IMR-90 (cell line): ENCODE results near the gene MOSPD3. TPM values are rescaled to one million over a fixed set of nuclear protein-coding genes. Genes with fewer than 3 reads are reported as not detected.

ENCODE experiments used
- ATAC-seq: fragments of 200-7000 bp; cut with Tn5 transposase; 2 replicates; pipeline ENCODE4 v1.9.1; 2020; ENCODE audit warnings: low read depth, mild to moderate bottlenecking, moderate library complexity
- BruUV-seq: library from RNA; stranded (reverse); fragments of 400-500 nt; replicated peaks from 2 replicates; lab custom pipeline; 2021; lab: Mats Ljungman, UMichigan
- CTCF ChIA-PET: fragments of 300-600 bp; formaldehyde crosslinking; extraction: SDS; loops from one replicate; lab custom pipeline; 2021; ENCODE audit warnings: antibody characterized with exemption; lab: Yijun Ruan, JAX
- POLR2A ChIA-PET: fragments of 300-600 bp; sonication (Branson Sonifier 250); formaldehyde crosslinking; loops from one replicate; lab custom pipeline; 2022; ENCODE audit warnings: antibody characterized with exemption; ENCODE audit not compliant: unreplicated experiment; lab: Charles Lee
- DNase-seq: peaks from one replicate; pipeline ENCODE4 v3.0.0; 2013
- H2AFZ ChIP-seq: replicated peaks from 2 replicates; pipeline ENCODE3; 2013; ENCODE audit warnings: low read length, mild to moderate bottlenecking; ENCODE audit not compliant: poor library complexity
- H2AK5ac ChIP-seq: 2 replicates; pipeline ENCODE4 v1.6.1; 2013; ENCODE audit warnings: low read depth, low read length, inconsistent platforms
- H2AK9ac ChIP-seq: replicated peaks from 2 replicates; pipeline ENCODE3; 2013; ENCODE audit warnings: mild to moderate bottlenecking, low read depth, low read length, moderate library complexity; ENCODE audit not compliant: poor library complexity
- H2BK120ac ChIP-seq: 2 replicates; pipeline ENCODE4 v1.6.1; 2013; ENCODE audit warnings: low read depth, low read length, inconsistent platforms
- H2BK15ac ChIP-seq: 3 replicates; pipeline ENCODE4 v1.6.1; 2013; ENCODE audit warnings: low read depth, low read length, inconsistent platforms
- H2BK20ac ChIP-seq: 2 replicates; pipeline ENCODE4 v1.6.1; 2013; ENCODE audit warnings: low read depth, mild to moderate bottlenecking, inconsistent platforms, low read length, moderate library complexity
- H2BK5ac ChIP-seq: 2 replicates; pipeline ENCODE4 v1.6.1; 2013; ENCODE audit warnings: mild to moderate bottlenecking, low read depth, low read length, inconsistent platforms; ENCODE audit not compliant: poor library complexity, severe bottlenecking
- H3K14ac ChIP-seq: replicated peaks from 2 replicates; pipeline ENCODE4 v1.6.1; 2013; ENCODE audit warnings: low read depth, low read length, inconsistent platforms
- H3K18ac ChIP-seq: 2 replicates; pipeline ENCODE4 v1.6.1; 2013; ENCODE audit warnings: low read depth, low read length, control low read depth
- H3K23ac ChIP-seq: 2 replicates; pipeline ENCODE4 v1.6.1; 2013; ENCODE audit warnings: low read depth, low read length, inconsistent platforms
- H3K27ac ChIP-seq: 2 replicates; pipeline ENCODE4 v1.5.1; 2013; ENCODE audit warnings: mild to moderate bottlenecking, control low read depth, low read length; ENCODE audit not compliant: insufficient read depth
- H3K27me3 ChIP-seq: 2 replicates; pipeline ENCODE4 v1.6.1; 2013; ENCODE audit warnings: low read length; ENCODE audit not compliant: control insufficient read depth, insufficient read depth
- H3K36me3 ChIP-seq: 2 replicates; pipeline ENCODE4 v1.6.1; 2013; ENCODE audit warnings: low read length, mixed read lengths; ENCODE audit not compliant: control insufficient read depth, insufficient read depth
- H3K4ac ChIP-seq: 2 replicates; pipeline ENCODE4 v1.6.1; 2013; ENCODE audit warnings: low read depth, low read length, inconsistent platforms
- H3K4me1 ChIP-seq: 2 replicates; pipeline ENCODE4 v1.6.1; 2013; ENCODE audit warnings: low read length, mixed read lengths; ENCODE audit not compliant: control insufficient read depth, insufficient read depth
- H3K4me2 ChIP-seq: 2 replicates; pipeline ENCODE4 v1.6.1; 2013; ENCODE audit warnings: low read depth, mild to moderate bottlenecking, control low read depth, low read length, moderate library complexity
- H3K4me3 ChIP-seq: 2 replicates; pipeline ENCODE4 v1.5.1; 2013; ENCODE audit warnings: low read depth, mild to moderate bottlenecking, control low read depth, low read length, moderate library complexity; ENCODE audit not compliant: insufficient read depth
- H3K56ac ChIP-seq: 2 replicates; pipeline ENCODE4 v1.6.1; 2013; ENCODE audit warnings: low read length, inconsistent platforms; ENCODE audit not compliant: insufficient read depth; ENCODE audit errors: extremely low read depth
- H3K79me1 ChIP-seq, 2 experiments: 2 replicates each; pipeline ENCODE4 v1.6.1; 2013; ENCODE audit warnings: low read length in 2 of 2, inconsistent platforms in 1 of 2, low read depth in 1 of 2
- H3K9ac ChIP-seq: 2 replicates; pipeline ENCODE4 v1.6.1; 2013; ENCODE audit warnings: low read depth, low read length, control low read depth
- H3K9me1 ChIP-seq: 2 replicates; pipeline ENCODE4 v1.6.1; 2013; ENCODE audit warnings: low read length, inconsistent platforms; ENCODE audit not compliant: insufficient read depth
- H3K9me3 ChIP-seq: 2 replicates; pipeline ENCODE4 v1.6.1; 2013; ENCODE audit warnings: low read length; ENCODE audit not compliant: control insufficient read depth, insufficient read depth
- H4K20me1 ChIP-seq: 2 replicates; pipeline ENCODE4 v1.6.1; 2013; ENCODE audit warnings: low read length, inconsistent platforms; ENCODE audit not compliant: insufficient read depth
- H4K5ac ChIP-seq: 2 replicates; pipeline ENCODE4 v1.6.1; 2013; ENCODE audit warnings: mild to moderate bottlenecking, low read depth, low read length, control low read depth
- H4K8ac ChIP-seq, 2 experiments: 2 replicates each; pipeline ENCODE4 v1.6.1; 2013; ENCODE audit warnings: low read depth in 2 of 2, low read length in 2 of 2, control low read depth in 1 of 2, inconsistent platforms in 1 of 2
- H4K91ac ChIP-seq: 2 replicates; pipeline ENCODE4 v1.6.1; 2013; ENCODE audit warnings: low read depth, low read length, inconsistent platforms; ENCODE audit not compliant: insufficient read depth
- BHLHE40 ChIP-seq: fragments of 150-350 bp; IDR thresholded peaks from 2 replicates; pipeline ENCODE4 v1.6.1; 2016; ENCODE audit warnings: mild to moderate bottlenecking, low read depth, low read length
- CTCF ChIP-seq: conservative IDR thresholded peaks from 2 replicates; pipeline ENCODE4 v1.5.1; 2012; ENCODE audit warnings: mild to moderate bottlenecking, low read depth, low read length, improper control_type of control experiment
- MXI1 ChIP-seq: IDR thresholded peaks from 2 replicates; pipeline ENCODE4 v1.6.1; 2012; ENCODE audit warnings: low read depth, mild to moderate bottlenecking, low read length, moderate library complexity, borderline replicate concordance
- RFX5 ChIP-seq: IDR thresholded peaks from 2 replicates; pipeline ENCODE4 v1.8.0; 2012; ENCODE audit warnings: low read depth, mild to moderate bottlenecking, low read length, moderate library complexity
- WGBS, 2 experiments: methylation state at CpG; one replicate each; pipeline versions ENCODE4 v1.1.5 to v1.1.7; 2013; ENCODE audit warnings: missing lambda C conversion rate in 2 of 2; ENCODE audit not compliant: insufficient read length in 1 of 2; ENCODE audit errors: extremely low coverage in 2 of 2; 5-methylcytosine and 5-hydroxymethylcytosine counted together
- dilution Hi-C: fragments of 300-500 bp; cut with HindIII; formaldehyde crosslinking; loops from one replicate; pipeline ENCODE4 v1.14.3; 2018; ENCODE audit warnings: low sequenced_read_pairs; ENCODE audit not compliant: unreplicated experiment
- in situ Hi-C: fragments of 300-500 bp; cut with MboI; formaldehyde crosslinking; loops from 3 replicates; pipeline ENCODE4 v1.14.3; 2019; ENCODE audit warnings: low sequenced_read_pairs, inconsistent platforms, mixed read lengths
- intact Hi-C: fragments of 100-400 bp; cut with micrococcal nuclease; formaldehyde crosslinking; loops from 2 replicates; pipeline ENCODE4 v1.10.0; 2022
- polyA plus RNA-seq, 3 experiments: library from polyadenylated mRNA; depleted of rRNA; stranded (reverse); fragments of >200 nt; gene quantifications; 2 replicates each; pipeline ENCODE4 v1.2.3, GENCODE V29; 2012; ENCODE audit warnings: low replicate concordance in 1 of 3
- total RNA-seq: library from RNA; depleted of rRNA; stranded (reverse); fragments of >200 nt; gene quantifications from 2 replicates; pipeline ENCODE4 v1.2.3, GENCODE V29; 2012

The MOSPD3 gene
- total and polyA plus RNA-seq, 2 of the 4 experiments (the other 2 are of a cell fraction): 2.3 to 30.0 TPM

- WGBS, 2 experiments: 93% methylated on average over 11 of the region's 28 CpGs; no CpG with 5 or more reads in 1 of the 2 experiments
- no peak overlapping the region for H2BK5ac ChIP-seq
- CTCF ChIA-PET: no interaction called here
- H3K79me1 ChIP-seq: peaks cover 11 to 49% of the 10 kb centered on the region in 2 experiments
- no peak overlapping the region for H3K4me2 ChIP-seq
- H4K8ac ChIP-seq: no peak overlapping the region
- POLR2A ChIA-PET: no interaction called here
- no peak overlapping the region for H3K4ac ChIP-seq
- no peak for DNase-seq
- in situ Hi-C loops (loop anchor here (25.0 kb wide), 1 partner anchor 284 kb away; the partner anchor contains the start of genes SLC12A9 and TRIP6), dilution Hi-C loops (no loop called here), intact Hi-C loops (no loop called here)
- H3K27ac ChIP-seq: no peak overlapping the region
- no peaks in the 10 kb centered on the region for H3K9me3 ChIP-seq
- H3K9ac ChIP-seq: no peak overlapping the region
- H4K91ac ChIP-seq: no peak overlapping the region
- no peak for TF ChIP-seq CTCF
- TF ChIP-seq RFX5: no peak
- no peak for TF ChIP-seq MXI1
- TF ChIP-seq BHLHE40: no peak
- H2BK120ac ChIP-seq: no peak overlapping the region
- H2BK20ac ChIP-seq: no peak overlapping the region
- BruUV-seq: no TSS peak
- H3K4me1 ChIP-seq: peaks cover 6% of the 10 kb centered on the region
- H3K23ac ChIP-seq: no peak overlapping the region
- H2AK9ac ChIP-seq: no peak overlapping the region
- H2AFZ ChIP-seq: no peak overlapping the region
- no peak overlapping the region for H3K4me3 ChIP-seq
- H4K20me1 ChIP-seq: peaks cover 18% of the 10 kb centered on the region; the same call in 1 of the 2 replicates
- H3K18ac ChIP-seq: no peak overlapping the region
- peaks cover 5% of the 10 kb centered on the region for H3K9me1 ChIP-seq
- H3K36me3 ChIP-seq: peaks cover 76% of the 10 kb centered on the region
- no peak overlapping the region for H2AK5ac ChIP-seq
- no peak overlapping the region for H3K56ac ChIP-seq
- no peak overlapping the region for H4K5ac ChIP-seq
- ATAC-seq: no peak
- no peak overlapping the region for H3K14ac ChIP-seq
- no peaks in the 10 kb centered on the region for H3K27me3 ChIP-seq
- no peak overlapping the region for H2BK15ac ChIP-seq
These were observed 33.8 kb upstream of the MOSPD3 start for GRCh38 chr7:100578246-100579183.
